GM12873 (cell line): Measurements from ENCODE around the gene ANKRD13A.

Experiments
- TF ChIP-seq, protein P1 (sequence below): IDR thresholded peaks from 2 replicates; pipeline ENCODE4 v1.5.1; 2012; ENCODE audit warnings: low read depth, mild to moderate bottlenecking, moderate library complexity, low read length, control low read depth; ENCODE audit not compliant: insufficient read depth; ENCODE audit errors: missing control alignments

ANKRD13A gene

DNA sequence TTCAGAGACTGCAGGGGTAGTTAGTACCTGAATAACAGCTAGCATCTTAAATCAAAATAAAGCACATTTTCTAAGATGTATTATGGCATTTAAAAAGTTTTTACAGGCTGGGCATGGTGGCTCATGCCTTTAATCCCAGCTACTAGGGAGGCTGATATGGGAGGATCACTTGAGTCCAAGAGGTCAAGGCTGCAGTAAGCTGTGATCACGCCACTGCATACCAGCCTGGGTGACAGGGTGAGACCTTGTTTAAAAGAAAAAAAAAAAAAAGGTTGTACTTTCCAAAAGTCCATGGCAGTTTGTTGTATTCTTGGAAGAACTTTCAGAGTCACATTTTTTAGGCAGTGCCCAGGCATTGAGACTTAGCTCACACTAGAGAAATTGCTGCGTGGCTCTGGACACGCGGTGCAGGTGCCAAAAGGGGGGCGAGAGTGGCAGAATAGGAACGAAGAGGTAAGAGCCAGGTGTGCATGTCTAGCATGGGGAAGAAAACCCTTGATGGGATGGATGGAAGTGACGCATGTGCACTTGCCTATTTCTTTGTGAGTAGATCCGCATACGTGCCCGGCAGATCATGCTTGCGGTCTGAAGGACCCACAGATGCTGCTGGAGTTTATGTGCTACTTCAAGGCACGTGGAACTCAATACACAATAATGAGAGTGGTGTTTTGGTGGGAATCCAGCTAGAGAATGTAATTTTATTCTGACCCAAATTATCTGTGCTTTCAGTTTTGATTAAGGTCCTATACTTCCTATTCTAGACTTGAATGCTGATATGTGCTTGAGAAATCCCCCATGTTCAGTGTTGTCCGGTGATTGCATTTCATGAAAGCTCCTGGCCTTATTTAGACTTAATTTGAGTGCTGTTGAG, 11.9 kb downstream of the ANKRD13A start:
- TF ChIP-seq, protein P1, sequence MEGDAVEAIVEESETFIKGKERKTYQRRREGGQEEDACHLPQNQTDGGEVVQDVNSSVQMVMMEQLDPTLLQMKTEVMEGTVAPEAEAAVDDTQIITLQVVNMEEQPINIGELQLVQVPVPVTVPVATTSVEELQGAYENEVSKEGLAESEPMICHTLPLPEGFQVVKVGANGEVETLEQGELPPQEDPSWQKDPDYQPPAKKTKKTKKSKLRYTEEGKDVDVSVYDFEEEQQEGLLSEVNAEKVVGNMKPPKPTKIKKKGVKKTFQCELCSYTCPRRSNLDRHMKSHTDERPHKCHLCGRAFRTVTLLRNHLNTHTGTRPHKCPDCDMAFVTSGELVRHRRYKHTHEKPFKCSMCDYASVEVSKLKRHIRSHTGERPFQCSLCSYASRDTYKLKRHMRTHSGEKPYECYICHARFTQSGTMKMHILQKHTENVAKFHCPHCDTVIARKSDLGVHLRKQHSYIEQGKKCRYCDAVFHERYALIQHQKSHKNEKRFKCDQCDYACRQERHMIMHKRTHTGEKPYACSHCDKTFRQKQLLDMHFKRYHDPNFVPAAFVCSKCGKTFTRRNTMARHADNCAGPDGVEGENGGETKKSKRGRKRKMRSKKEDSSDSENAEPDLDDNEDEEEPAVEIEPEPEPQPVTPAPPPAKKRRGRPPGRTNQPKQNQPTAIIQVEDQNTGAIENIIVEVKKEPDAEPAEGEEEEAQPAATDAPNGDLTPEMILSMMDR = no peak

DNA sequence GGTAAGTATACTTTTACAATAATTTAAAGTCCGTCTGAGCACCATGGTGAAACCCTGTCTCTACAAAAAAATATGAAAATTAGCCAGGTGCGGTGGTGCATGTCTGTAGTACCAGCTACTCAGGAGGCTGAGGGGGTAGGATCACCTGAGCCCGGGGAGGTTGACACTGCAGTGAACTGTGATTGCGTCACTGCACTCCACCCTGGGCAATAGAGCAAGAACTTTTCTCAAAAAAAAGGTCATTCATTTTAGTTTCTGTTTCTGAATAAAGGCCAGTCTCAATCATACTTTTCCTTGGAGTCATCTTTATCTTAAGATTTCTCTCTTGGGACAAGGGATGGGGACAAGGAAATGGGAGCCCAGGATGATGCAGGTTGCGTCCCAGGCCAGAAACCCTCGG, 12.9 kb downstream of the ANKRD13A start:
- TF ChIP-seq, protein P1 = no peak

DNA sequence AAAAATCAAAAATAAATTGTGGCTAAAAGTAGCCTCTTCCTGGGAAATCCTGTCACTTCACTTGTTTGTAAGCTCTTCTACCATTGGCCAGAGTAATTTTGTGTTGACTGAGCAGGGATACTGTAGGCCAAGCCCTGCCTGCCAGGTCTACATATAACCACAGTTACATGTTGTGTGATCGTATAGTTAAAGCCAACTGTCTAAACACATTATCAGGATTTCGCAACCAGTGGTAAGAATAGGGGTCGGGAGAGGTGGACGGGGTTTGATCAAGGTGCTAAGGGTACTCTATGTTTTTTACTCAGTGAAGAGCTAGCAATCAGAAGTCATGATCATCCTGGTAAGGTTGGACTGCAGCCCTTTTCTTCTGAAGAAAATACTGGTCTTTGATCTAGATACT, 13.4 kb downstream of the ANKRD13A start:
- TF ChIP-seq, protein P1 = no peak

DNA sequence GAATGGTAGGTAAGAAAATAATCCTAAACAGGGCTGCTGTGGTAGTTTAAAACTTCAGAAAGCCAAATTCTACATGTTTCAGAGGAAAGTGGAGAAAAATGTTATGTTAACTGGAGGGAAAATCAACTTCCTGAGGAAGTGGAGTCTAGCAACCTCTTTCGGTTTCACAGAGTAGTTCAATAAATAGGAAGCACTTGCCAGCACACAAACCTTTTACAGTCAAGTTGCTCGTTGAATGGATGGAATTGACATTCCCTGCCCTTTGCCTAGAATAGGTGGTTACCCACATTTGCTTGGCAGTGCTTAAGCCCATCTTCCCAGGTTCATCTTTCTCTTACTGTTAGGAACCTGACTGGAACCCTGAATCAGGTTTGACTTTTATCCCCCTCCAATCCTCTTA, 15.9 kb downstream of the ANKRD13A start:
- TF ChIP-seq, protein P1 = no peak

DNA sequence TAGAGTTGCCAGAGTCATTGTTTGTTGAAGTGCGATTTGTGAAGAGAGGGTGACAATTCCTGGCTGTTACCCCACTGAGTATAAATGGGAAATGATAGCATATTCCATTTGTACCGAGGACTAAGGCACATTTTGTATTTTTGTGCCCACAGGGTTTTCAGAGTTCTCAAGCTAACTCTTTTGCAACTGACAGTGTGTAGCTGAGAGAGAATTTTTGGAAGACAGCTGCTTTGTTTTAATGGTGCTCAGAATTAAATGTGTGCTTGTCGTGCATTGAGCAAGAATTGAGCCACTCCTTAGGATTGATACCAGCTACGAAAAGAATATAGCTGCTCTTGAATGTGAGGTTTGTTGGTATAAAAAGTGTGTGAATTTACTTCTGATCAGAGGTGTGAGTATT, 21.7 kb downstream of the ANKRD13A start:
- TF ChIP-seq, protein P1 = no peak

DNA sequence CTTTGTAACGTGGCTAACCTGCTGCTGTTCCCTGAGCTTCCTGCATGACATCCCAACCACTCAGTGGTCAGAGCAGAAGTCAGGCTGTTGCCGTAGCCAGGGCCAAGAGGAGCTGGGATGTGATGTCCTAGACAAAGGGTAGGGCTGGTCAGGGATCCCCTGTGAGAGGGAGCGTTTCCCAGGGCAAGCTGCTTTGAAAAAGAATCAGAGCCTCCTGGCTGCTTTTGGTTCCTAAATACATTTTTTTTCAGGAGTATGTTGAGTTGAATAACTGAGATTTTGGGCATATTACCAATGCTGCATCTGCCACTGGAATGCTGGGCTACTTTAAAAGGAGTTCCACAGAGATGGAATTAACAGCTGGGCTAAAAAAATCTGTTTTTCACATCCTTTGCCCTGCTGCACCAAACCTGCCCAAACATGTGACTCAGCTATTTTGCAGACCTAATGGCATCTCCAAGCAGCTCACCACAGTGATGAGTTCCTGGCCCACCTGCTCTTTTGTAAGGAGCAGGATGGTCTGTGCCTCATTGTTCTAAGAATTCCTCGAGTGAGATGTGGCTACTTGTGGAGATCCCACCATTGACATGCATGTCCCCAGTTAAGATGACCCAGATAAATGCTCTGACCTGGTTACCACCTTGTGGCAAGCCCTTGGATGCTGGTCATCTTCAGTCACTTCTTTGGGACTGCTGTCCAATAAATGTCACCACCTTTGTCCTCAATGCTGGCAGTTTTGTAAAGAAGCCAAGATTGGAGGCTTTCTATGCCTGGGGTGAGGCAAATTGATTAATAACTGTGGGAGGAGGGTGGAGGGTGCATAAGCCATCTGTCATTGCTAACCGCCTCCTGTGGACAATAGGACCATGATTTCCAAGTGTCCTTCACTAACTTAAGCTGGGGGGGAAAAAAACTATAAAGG, 24.1 kb downstream of the ANKRD13A start:
- TF ChIP-seq, protein P1 = no peak

DNA sequence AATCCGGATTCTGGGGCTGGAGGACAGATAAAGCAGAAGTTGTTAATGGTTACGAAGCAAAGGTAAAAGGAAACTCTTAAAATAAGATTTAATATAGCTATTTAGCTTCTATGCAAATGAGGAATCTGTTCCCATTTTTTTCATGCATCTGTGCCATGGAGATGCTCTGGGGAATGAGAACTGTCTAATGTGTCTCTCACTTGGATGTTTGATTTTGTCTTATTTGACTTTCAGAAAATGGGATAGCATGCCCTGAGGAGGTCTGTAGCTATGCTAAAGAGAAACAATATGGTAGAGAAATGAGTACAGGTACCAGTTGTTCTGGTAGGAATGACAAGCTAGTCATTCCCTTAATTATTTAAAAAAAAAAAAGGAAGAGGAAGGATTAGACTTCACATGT, 24.8 kb downstream of the ANKRD13A start:
- TF ChIP-seq, protein P1 = no peak
